Upper lobe of right lung (tissue), 1 donor: ENCODE data around the gene TENM4. TPM values are rescaled to one million over a fixed set of nuclear protein-coding genes. Genes with fewer than 3 reads are reported as not detected.

Experiments
- ATAC-seq: fragments of 200-7000 bp; cut with Tn5 transposase; one replicate; pipeline ENCODE4 v1.9.1; 2020; ENCODE audit warnings: mild to moderate bottlenecking, moderate library complexity
- DNase-seq: peaks from one replicate; pipeline ENCODE4 v3.0.0-alpha.2; 2020
- H3K27ac ChIP-seq: fragments of 200-600 bp; one replicate; pipeline ENCODE4 v1.8.0; 2022
- H3K27me3 ChIP-seq: fragments of 200-600 bp; one replicate; pipeline ENCODE4 v1.8.0; 2022; ENCODE audit warnings: mild to moderate bottlenecking
- H3K36me3 ChIP-seq: fragments of 200-600 bp; one replicate; pipeline ENCODE4 v1.8.0; 2022
- H3K4me1 ChIP-seq: fragments of 200-600 bp; one replicate; pipeline ENCODE4 v1.8.0; 2022
- H3K4me3 ChIP-seq: fragments of 200-600 bp; one replicate; pipeline ENCODE4 v1.8.0; 2022; ENCODE audit warnings: mild to moderate bottlenecking
- H3K9me3 ChIP-seq: fragments of 200-600 bp; one replicate; pipeline ENCODE4 v1.8.0; 2022
- CTCF ChIP-seq: fragments of 200-600 bp; IDR thresholded peaks from one replicate; pipeline ENCODE4 v1.8.0; 2022; ENCODE audit warnings: antibody characterized with exemption
- intact Hi-C: fragments of 100-400 bp; cut with DNase I; formaldehyde crosslinking; loops from one replicate; pipeline ENCODE4 v1.11.0; 2022
- total RNA-seq: library from RNA; stranded (reverse); fragmentation: NEBNext Ultra II Directional; extraction: Animal tissue kit (Norgen Biotek cat#: 25700); gene quantifications from one replicate; pipeline ENCODE4 v1.2.1, GENCODE V29; 2021
- donor health status: DM: no; HTN: yes; CAD: no; lungs with severe emphysema.

The TENM4 gene
- total RNA-seq, 1 donor from 2014 or later, result 4.3 TPM

- Histone ChIP-seq H3K36me3 (no peaks in the 10 kb centered on the region), H3K4me1 (no peaks in the 10 kb centered on the region), H3K9me3 (no peaks in the 10 kb centered on the region), H3K27me3 (no peaks in the 10 kb centered on the region), H3K4me3 (no peak overlapping the region), H3K27ac (no peak overlapping the region)
- DNase-seq (no peak), ATAC-seq (peak; percentile 54)
- intact Hi-C loops, result no loop called here
- no peak for TF ChIP-seq CTCF
Observed at GRCh38 chr11:79419120-79419519, 21.7 kb downstream of the TENM4 start.

- no peak overlapping the region for H3K27ac ChIP-seq
Observed at GRCh38 chr11:79418241-79418640, 22.6 kb downstream of the TENM4 start.

GRCh38 chr11:79417069-79417920, 23.5 kb downstream of the TENM4 start:
- H3K27me3 ChIP-seq, result no peaks in the 10 kb centered on the region
- H3K27ac ChIP-seq, result no peak overlapping the region
- intact Hi-C loops, result no loop called here
- peak; percentile 55 for ATAC-seq
- H3K4me1 ChIP-seq, result peaks cover 4% of the 10 kb centered on the region
- no peak overlapping the region for H3K4me3 ChIP-seq
- no peaks in the 10 kb centered on the region for H3K36me3 ChIP-seq
- no peaks in the 10 kb centered on the region for H3K9me3 ChIP-seq
- TF ChIP-seq CTCF, result no peak
- DNase-seq, result no peak

More at GRCh38 chr11:79418241-79418640, 22.6 kb downstream of the TENM4 start:
- intact Hi-C loops, result no loop called here
- Histone ChIP-seq H3K4me1 (peaks cover 4% of the 10 kb centered on the region), H3K27me3 (no peaks in the 10 kb centered on the region), H3K4me3 (no peak overlapping the region), H3K36me3 (no peaks in the 10 kb centered on the region), H3K9me3 (no peaks in the 10 kb centered on the region)
- TF ChIP-seq CTCF, result no peak
- ATAC-seq (no peak), DNase-seq (no peak)

- DNase-seq, result no peak
- Histone ChIP-seq H3K27me3 (no peaks in the 10 kb centered on the region), H3K4me3 (no peak overlapping the region), H3K36me3 (no peaks in the 10 kb centered on the region), H3K4me1 (peaks cover 4% of the 10 kb centered on the region), H3K27ac (no peak overlapping the region), H3K9me3 (no peaks in the 10 kb centered on the region)
- TF ChIP-seq CTCF, result no peak
- intact Hi-C loops, result no loop called here
- no peak for ATAC-seq
Observed at GRCh38 chr11:79415912-79416311, 24.9 kb downstream of the TENM4 start.

GRCh38 chr11:79415411-79415810, 25.4 kb downstream of the TENM4 start:
- DNase-seq (no peak), ATAC-seq (no peak)
- Histone ChIP-seq H3K4me3 (no peak overlapping the region), H3K27me3 (no peaks in the 10 kb centered on the region), H3K27ac (no peak overlapping the region), H3K36me3 (no peaks in the 10 kb centered on the region), H3K4me1 (peaks cover 4% of the 10 kb centered on the region), H3K9me3 (no peaks in the 10 kb centered on the region)
- no peak for TF ChIP-seq CTCF
- intact Hi-C loops, result no loop called here
